Loucy (cell line): Measurements from ENCODE around the gene UQCRFS1.
"Not testable (repeated sequence)": the region's sequence is repeated elsewhere in the genome, so short reads cannot be mapped to it uniquely, and the experiment has no call there.

Source experiments
- H2AFZ ChIP-seq: fragments of 200-600 bp; sonication (generic); 2 replicates; pipeline ENCODE4 v1.6.0; 2016; ENCODE audit warnings: antibody characterized with exemption, mild to moderate bottlenecking, low read length, moderate library complexity
- H3F3A ChIP-seq: fragments of 200-600 bp; 2 replicates; pipeline ENCODE4 v1.6.0; 2016; ENCODE audit warnings: antibody characterized with exemption, low read depth, mild to moderate bottlenecking
- H3K27me3 ChIP-seq: fragments of 200-600 bp; sonication (generic); 2 replicates; pipeline ENCODE4 v1.6.1; 2014; ENCODE audit warnings: low read length, mild to moderate bottlenecking; ENCODE audit not compliant: insufficient read depth, poor library complexity, severe bottlenecking
- H3K36me3 ChIP-seq: fragments of 200-600 bp; sonication (generic); 2 replicates; pipeline ENCODE4 v1.6.1; 2016; ENCODE audit warnings: low read length; ENCODE audit not compliant: insufficient read depth
- H3K4me1 ChIP-seq: fragments of 200-600 bp; sonication (generic); 2 replicates; pipeline ENCODE4 v1.5.1; 2014; ENCODE audit warnings: low read length, mild to moderate bottlenecking; ENCODE audit not compliant: insufficient read depth, poor library complexity, severe bottlenecking
- H3K4me2 ChIP-seq: fragments of 200-600 bp; sonication (generic); 2 replicates; pipeline ENCODE4 v1.6.0; 2014; ENCODE audit warnings: antibody characterized with exemption, low read length, low read depth, mild to moderate bottlenecking; ENCODE audit not compliant: poor library complexity, severe bottlenecking
- H3K4me3 ChIP-seq: fragments of 200-600 bp; sonication (generic); 2 replicates; pipeline ENCODE4 v1.5.1; 2014; ENCODE audit warnings: low read length, mild to moderate bottlenecking, mixed read lengths; ENCODE audit not compliant: poor library complexity, severe bottlenecking
- H3K79me2 ChIP-seq: fragments of 200-600 bp; sonication (generic); 2 replicates; pipeline ENCODE4 v1.6.1; 2014; ENCODE audit warnings: low read length; ENCODE audit not compliant: insufficient read depth
- H3K9ac ChIP-seq: fragments of 200-600 bp; sonication (generic); 2 replicates; pipeline ENCODE4 v1.6.0; 2014; ENCODE audit warnings: mild to moderate bottlenecking, low read depth, low read length, moderate library complexity; ENCODE audit not compliant: poor library complexity, severe bottlenecking
- H3K9me2 ChIP-seq: fragments of 200-600 bp; sonication (generic); replicated peaks from 2 replicates; pipeline ENCODE4 v1.6.1; 2016; ENCODE audit warnings: low read depth, low read length, mixed read lengths
- H3K9me3 ChIP-seq: fragments of 200-600 bp; sonication (generic); 2 replicates; pipeline ENCODE4 v1.6.1; 2014; ENCODE audit warnings: mild to moderate bottlenecking, antibody characterized with exemption, low read length, low read depth; ENCODE audit not compliant: insufficient read depth
- H4K20me1 ChIP-seq: fragments of 200-600 bp; sonication (generic); 2 replicates; pipeline ENCODE4 v1.6.0; 2014; ENCODE audit warnings: antibody characterized with exemption, low read length, mild to moderate bottlenecking; ENCODE audit not compliant: insufficient read depth, poor library complexity, severe bottlenecking
- CTCF ChIP-seq: fragments of 200-600 bp; sonication (generic); conservative IDR thresholded peaks from 2 replicates; pipeline ENCODE4 v1.5.1; 2014; ENCODE audit warnings: mild to moderate bottlenecking, antibody characterized with exemption, low read length
- EZH2phosphoT487 ChIP-seq: fragments of 200-600 bp; IDR thresholded peaks from 2 replicates; pipeline ENCODE4 v1.6.1; 2018; ENCODE audit warnings: antibody characterized with exemption, mild to moderate bottlenecking, moderate library complexity, borderline replicate concordance

Gene UQCRFS1

GRCh38 chr19:29255912-29256311 is 43.0 kb upstream of the UQCRFS1 start:
- H3K9me3 ChIP-seq, result no peaks in the 10 kb centered on the region
- no peak overlapping the region for H3K9ac ChIP-seq
- H3K4me1 ChIP-seq, result no peaks in the 10 kb centered on the region
- no peaks in the 10 kb centered on the region for H3K79me2 ChIP-seq
- H3K4me3 ChIP-seq, result no peak overlapping the region
- TF ChIP-seq EZH2phosphoT487 (no peak), CTCF (no peak)
- no peaks in the 10 kb centered on the region for H3K9me2 ChIP-seq
- no peaks in the 10 kb centered on the region for H3K36me3 ChIP-seq
- no peaks in the 10 kb centered on the region for H4K20me1 ChIP-seq
- H3K27me3 ChIP-seq, result no peaks in the 10 kb centered on the region
- H2AFZ ChIP-seq, result no peak overlapping the region
- H3K4me2 ChIP-seq, result no peak overlapping the region
- H3F3A ChIP-seq, result no peaks in the 10 kb centered on the region

GRCh38 chr19:29255006-29255405 is 42.1 kb upstream of the UQCRFS1 start:
- Histone ChIP-seq H4K20me1 (no peaks in the 10 kb centered on the region), H3F3A (no peaks in the 10 kb centered on the region), H3K4me3 (no peak overlapping the region)

GRCh38 chr19:29249798-29250197 is 36.8 kb upstream of the UQCRFS1 start:
- H3F3A ChIP-seq, H3K4me3 ChIP-seq, H3K36me3 ChIP-seq, H3K9ac ChIP-seq, H3K79me2 ChIP-seq, H3K4me1 ChIP-seq, H3K4me2 ChIP-seq, H3K9me3 ChIP-seq, H3K9me2 ChIP-seq, H3K27me3 ChIP-seq, H2AFZ ChIP-seq, H4K20me1 ChIP-seq: not testable (repeated sequence)

More at GRCh38 chr19:29255006-29255405, 42.1 kb upstream of the UQCRFS1 start:
- Histone ChIP-seq H3K27me3 (no peaks in the 10 kb centered on the region), H3K4me2 (no peak overlapping the region), H3K9me2 (no peaks in the 10 kb centered on the region), H3K36me3 (no peaks in the 10 kb centered on the region), H2AFZ (no peak overlapping the region), H3K4me1 (no peaks in the 10 kb centered on the region), H3K9ac (no peak overlapping the region), H3K79me2 (no peaks in the 10 kb centered on the region), H3K9me3 (no peaks in the 10 kb centered on the region)
- TF ChIP-seq EZH2phosphoT487 (no peak), CTCF (no peak)

- no peak overlapping the region for H3K4me3 ChIP-seq
- H2AFZ ChIP-seq, result no peak overlapping the region
- no peaks in the 10 kb centered on the region for H3K36me3 ChIP-seq
- H3K4me1 ChIP-seq, result no peaks in the 10 kb centered on the region
- TF ChIP-seq EZH2phosphoT487, result no peak
- TF ChIP-seq CTCF, result no peak
- H3K9me2 ChIP-seq, result no peaks in the 10 kb centered on the region
- no peak overlapping the region for H3K9ac ChIP-seq
- H3K79me2 ChIP-seq, result no peaks in the 10 kb centered on the region
- no peaks in the 10 kb centered on the region for H3K9me3 ChIP-seq
- H3K27me3 ChIP-seq, result no peaks in the 10 kb centered on the region
- H4K20me1 ChIP-seq, result no peaks in the 10 kb centered on the region
- no peaks in the 10 kb centered on the region for H3F3A ChIP-seq
- H3K4me2 ChIP-seq, result no peak overlapping the region
Measured at GRCh38 chr19:29248332-29248844, 35.4 kb upstream of the UQCRFS1 start.
